A549 (cell line): ENCODE results near the gene APBA1. TPM values are rescaled to one million over a fixed set of nuclear protein-coding genes. Genes with fewer than 3 reads are reported as not detected.

Experiments used
- ATAC-seq, 2 experiments: fragments of 200-7000 bp in 1 of 2; fragments of >200 bp in 1 of 2; cut with Nextera tagmentation in 1 of 2; cut with Tn5 transposase in 1 of 2; 3 replicates each; pipeline versions ENCODE4 v1.8.0 to v1.9.1; 2018 to 2020; ENCODE audit warnings: mild to moderate bottlenecking in 1 of 2, moderate library complexity in 1 of 2
- CTCF ChIA-PET: fragments of 300-600 bp; sonication (Branson Sonifier 250); formaldehyde crosslinking; extraction: SDS; loops from one replicate; lab custom pipeline; 2021; ENCODE audit warnings: antibody characterized with exemption, inconsistent platforms; lab: Yijun Ruan, JAX
- POLR2A ChIA-PET: fragments of 350-600 bp; formaldehyde crosslinking; extraction: SDS; loops from one replicate; lab custom pipeline; 2021; ENCODE audit warnings: antibody characterized with exemption, inconsistent platforms; lab: Yijun Ruan, JAX
- DNase-seq, 2 experiments: peaks; one replicate each; pipeline versions ENCODE4 v3.0.0 to v3.0.0-alpha.2; 2011 to 2016; ENCODE audit warnings: low read depth in 1 of 2, low spot score in 1 of 2
- FAIRE-seq: peaks from 2 replicates; lab custom pipeline; 2011; peaks lifted over from hg19 to GRCh38; lab: Jason Lieb, UNC
- H3K27ac ChIP-seq, 2 experiments: fragments of >200 bp; sonication (Bioruptor Twin); formaldehyde crosslinking; 3 replicates each; pipeline ENCODE4 v1.5.1; 2016 to 2017
- H3K4me1 ChIP-seq: fragments of >200 bp; sonication (Bioruptor Twin); formaldehyde crosslinking; 3 replicates; pipeline ENCODE4 v1.6.1; 2016
- H3K4me2 ChIP-seq: fragments of >200 bp; sonication (Bioruptor Twin); formaldehyde crosslinking; 3 replicates; pipeline ENCODE4 v1.6.1; 2016
- H3K4me3 ChIP-seq: fragments of >200 bp; sonication (Bioruptor Twin); formaldehyde crosslinking; 3 replicates; pipeline ENCODE4 v1.5.1; 2016
- H3K9me3 ChIP-seq: fragments of >200 bp; sonication (Bioruptor Twin); formaldehyde crosslinking; 3 replicates; pipeline ENCODE4 v1.6.1; 2016
- CEBPB ChIP-seq, 2 experiments: fragments of >200 bp in 1 of 2; sonication (Bioruptor Twin) in 1 of 2; formaldehyde crosslinking in 1 of 2; IDR thresholded peaks; 2 replicates each; pipeline ENCODE4 v1.6.1; 2012 to 2016
- ESRRA ChIP-seq: fragments of 150-350 bp; IDR thresholded peaks from 2 replicates; pipeline ENCODE4 v1.6.1; 2014; ENCODE audit warnings: mild to moderate bottlenecking, low read length, borderline replicate concordance
- FOSL2 ChIP-seq, 2 experiments: fragments of 450-650 bp in 1 of 2; fragments of >200 bp in 1 of 2; sonication (Bioruptor Twin) in 1 of 2; formaldehyde crosslinking; IDR thresholded peaks; 2 replicates each; pipeline versions ENCODE4 v1.5.0 to v1.6.1; 2016 to 2020; ENCODE audit warnings: mild to moderate bottlenecking in 1 of 2, moderate library complexity in 1 of 2
- GATA3 ChIP-seq: IDR thresholded peaks from 2 replicates; pipeline ENCODE4 v1.6.1; 2012; ENCODE audit warnings: borderline replicate concordance
- HEYL ChIP-seq: fragments of 250-450 bp; sonication (Bioruptor Pico); IDR thresholded peaks from 2 replicates; pipeline ENCODE4 v1.8.0; 2021; ENCODE audit warnings: mild to moderate bottlenecking, moderate library complexity
- HOXB13 ChIP-seq: fragments of 250-450 bp; sonication (Bioruptor Pico); IDR thresholded peaks from 2 replicates; pipeline ENCODE4 v1.5.0; 2020; ENCODE audit warnings: low read depth, mild to moderate bottlenecking, moderate library complexity
- KDM1A ChIP-seq: fragments of 200-600 bp; sonication (generic); IDR thresholded peaks from 2 replicates; pipeline ENCODE4 v1.6.1; 2016; ENCODE audit warnings: low read depth, mild to moderate bottlenecking
- NPAS2 ChIP-seq: fragments of 250-450 bp; sonication (Bioruptor Pico); IDR thresholded peaks from 2 replicates; pipeline ENCODE4 v1.8.0; 2022; ENCODE audit warnings: mild to moderate bottlenecking, moderate library complexity, borderline replicate concordance
- POLR2A ChIP-seq: IDR thresholded peaks from 2 replicates; pipeline ENCODE4 v1.6.1; 2012; ENCODE audit warnings: mild to moderate bottlenecking, low read length
- RCOR1 ChIP-seq: fragments of 150-350 bp; IDR thresholded peaks from 2 replicates; pipeline ENCODE4 v1.6.1; 2014; ENCODE audit warnings: antibody characterized with exemption, low read length, low read depth
- RFX5 ChIP-seq: fragments of 450-650 bp; IDR thresholded peaks from 2 replicates; pipeline ENCODE4 v1.7.1; 2014; ENCODE audit warnings: antibody characterized with exemption, mild to moderate bottlenecking, moderate library complexity
- SREBF2 ChIP-seq: fragments of 450-650 bp; IDR thresholded peaks from 2 replicates; pipeline ENCODE4 v1.6.1; 2014; ENCODE audit warnings: mild to moderate bottlenecking, moderate library complexity
- TP53 ChIP-seq: fragments of 250-450 bp; sonication (Bioruptor Pico); IDR thresholded peaks from 2 replicates; pipeline ENCODE4 v1.5.0; 2021; ENCODE audit warnings: mild to moderate bottlenecking, moderate library complexity
- ZFP36 ChIP-seq: fragments of 450-650 bp; IDR thresholded peaks from 2 replicates; pipeline ENCODE4 v1.6.1; 2014; ENCODE audit warnings: borderline replicate concordance; ENCODE audit not compliant: partially characterized antibody
- ZNF302 ChIP-seq: fragments of 250-450 bp; sonication (Bioruptor Pico); IDR thresholded peaks from 2 replicates; pipeline ENCODE4 v1.9.0; 2021; ENCODE audit warnings: inconsistent platforms, mild to moderate bottlenecking, moderate library complexity
- ZSCAN20 ChIP-seq: fragments of 250-450 bp; sonication (Bioruptor Pico); IDR thresholded peaks from 2 replicates; pipeline ENCODE4 v1.8.0; 2022; ENCODE audit warnings: mild to moderate bottlenecking, moderate library complexity
- WGBS: methylation state at CpG from one replicate; pipeline ENCODE4 v1.1.6; 2017; ENCODE audit errors: missing lambda C conversion rate; 5-methylcytosine and 5-hydroxymethylcytosine counted together
- polyA plus RNA-seq, 4 experiments: library from polyadenylated mRNA; depleted of rRNA in 3 of 4; stranded (reverse); fragments of >200 nt; fragmentation: RNase III in 1 of 4; extraction: RNeasy Plus Mini Kit Qiagen cat#74134 plus additional on column Dnase treatment in 1 of 4; gene quantifications; 2 replicates in 3 of 4; 3 replicates in 1 of 4; pipeline ENCODE4 v1.2.3, GENCODE V29; 2011 to 2017
- TF ChIP-seq, protein P1 (sequence below): IDR thresholded peaks from 2 replicates; pipeline ENCODE4 v1.6.1; 2012; ENCODE audit warnings: low read depth, borderline replicate concordance
- TF ChIP-seq, protein P2 (sequence below): fragments of >200 bp; sonication (Bioruptor Twin); formaldehyde crosslinking; IDR thresholded peaks from 3 replicates; pipeline ENCODE4 v1.6.1; 2016
- TF ChIP-seq, protein P3 (sequence below): fragments of 200-600 bp; sonication (generic); IDR thresholded peaks from 2 replicates; pipeline ENCODE4 v1.6.1; 2016; ENCODE audit warnings: antibody characterized with exemption, mild to moderate bottlenecking, moderate library complexity
- TF ChIP-seq, protein P4 (sequence below): IDR thresholded peaks from 2 replicates; pipeline ENCODE4 v1.6.1; 2012
- TF ChIP-seq, protein P5 (sequence below): fragments of 250-450 bp; sonication (Bioruptor Pico); IDR thresholded peaks from 2 replicates; pipeline ENCODE4 v1.5.0; 2021; ENCODE audit warnings: mild to moderate bottlenecking, moderate library complexity, borderline replicate concordance
- TF ChIP-seq, protein P6 (sequence below): fragments of 150-350 bp; IDR thresholded peaks from 2 replicates; pipeline ENCODE4 v1.6.1; 2014; ENCODE audit warnings: low read depth, mild to moderate bottlenecking, low read length
- TF ChIP-seq, protein P7 (sequence below): IDR thresholded peaks from 2 replicates; pipeline ENCODE4 v1.6.1; 2012

APBA1 gene
- polyA plus RNA-seq, 2 of the 4 experiments (the other 2 are of a cell fraction): 0.22 to 1.6 TPM

DNA sequence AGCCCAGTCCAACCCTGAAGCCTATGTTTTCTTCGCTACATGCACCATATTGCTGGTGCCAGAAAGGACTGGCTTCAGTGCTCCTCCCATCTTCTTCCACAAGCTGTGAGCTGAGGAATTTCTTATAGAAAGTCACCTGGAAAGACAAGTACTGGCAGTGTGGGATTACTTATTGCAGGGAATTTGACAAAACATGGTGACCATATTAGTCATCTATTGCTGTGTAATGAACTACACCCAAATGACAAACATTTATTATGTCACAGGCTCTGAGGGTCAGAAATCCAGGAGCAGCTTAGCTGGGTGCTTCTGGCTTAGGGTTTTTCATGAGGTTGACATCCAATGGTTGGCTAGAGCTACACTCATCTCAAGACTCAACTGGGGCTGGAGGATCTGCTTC lies 271.7 kb downstream of the APBA1 start:
- H3K4me2 ChIP-seq: no peak overlapping the region
- no peaks in the 10 kb centered on the region for H3K9me3 ChIP-seq
- no peak overlapping the region for H3K4me3 ChIP-seq
- ATAC-seq (no peak), DNase-seq (no peak), FAIRE-seq (no peak)
- 20% methylated on average over 1 of the region's 1 CpG for WGBS
- TF ChIP-seq SREBF2: no peak
- no peak for TF ChIP-seq FOSL2 (IDR thresholded peaks at IDR 0.05)
- TF ChIP-seq FOSL2 (CRISPR knock-in tag; IDR thresholded peaks at IDR 0.05): no peak
- TF ChIP-seq, protein P1, sequence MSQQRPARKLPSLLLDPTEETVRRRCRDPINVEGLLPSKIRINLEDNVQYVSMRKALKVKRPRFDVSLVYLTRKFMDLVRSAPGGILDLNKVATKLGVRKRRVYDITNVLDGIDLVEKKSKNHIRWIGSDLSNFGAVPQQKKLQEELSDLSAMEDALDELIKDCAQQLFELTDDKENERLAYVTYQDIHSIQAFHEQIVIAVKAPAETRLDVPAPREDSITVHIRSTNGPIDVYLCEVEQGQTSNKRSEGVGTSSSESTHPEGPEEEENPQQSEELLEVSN: no peak
- TF ChIP-seq, protein P2, sequence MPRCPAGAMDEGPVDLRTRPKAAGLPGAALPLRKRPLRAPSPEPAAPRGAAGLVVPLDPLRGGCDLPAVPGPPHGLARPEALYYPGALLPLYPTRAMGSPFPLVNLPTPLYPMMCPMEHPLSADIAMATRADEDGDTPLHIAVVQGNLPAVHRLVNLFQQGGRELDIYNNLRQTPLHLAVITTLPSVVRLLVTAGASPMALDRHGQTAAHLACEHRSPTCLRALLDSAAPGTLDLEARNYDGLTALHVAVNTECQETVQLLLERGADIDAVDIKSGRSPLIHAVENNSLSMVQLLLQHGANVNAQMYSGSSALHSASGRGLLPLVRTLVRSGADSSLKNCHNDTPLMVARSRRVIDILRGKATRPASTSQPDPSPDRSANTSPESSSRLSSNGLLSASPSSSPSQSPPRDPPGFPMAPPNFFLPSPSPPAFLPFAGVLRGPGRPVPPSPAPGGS: no peak
- TF ChIP-seq ESRRA: no peak
- TF ChIP-seq ZNF302 (CRISPR knock-in tag): no peak
- TF ChIP-seq ZSCAN20 (CRISPR knock-in tag): no peak
- TF ChIP-seq, protein P3, sequence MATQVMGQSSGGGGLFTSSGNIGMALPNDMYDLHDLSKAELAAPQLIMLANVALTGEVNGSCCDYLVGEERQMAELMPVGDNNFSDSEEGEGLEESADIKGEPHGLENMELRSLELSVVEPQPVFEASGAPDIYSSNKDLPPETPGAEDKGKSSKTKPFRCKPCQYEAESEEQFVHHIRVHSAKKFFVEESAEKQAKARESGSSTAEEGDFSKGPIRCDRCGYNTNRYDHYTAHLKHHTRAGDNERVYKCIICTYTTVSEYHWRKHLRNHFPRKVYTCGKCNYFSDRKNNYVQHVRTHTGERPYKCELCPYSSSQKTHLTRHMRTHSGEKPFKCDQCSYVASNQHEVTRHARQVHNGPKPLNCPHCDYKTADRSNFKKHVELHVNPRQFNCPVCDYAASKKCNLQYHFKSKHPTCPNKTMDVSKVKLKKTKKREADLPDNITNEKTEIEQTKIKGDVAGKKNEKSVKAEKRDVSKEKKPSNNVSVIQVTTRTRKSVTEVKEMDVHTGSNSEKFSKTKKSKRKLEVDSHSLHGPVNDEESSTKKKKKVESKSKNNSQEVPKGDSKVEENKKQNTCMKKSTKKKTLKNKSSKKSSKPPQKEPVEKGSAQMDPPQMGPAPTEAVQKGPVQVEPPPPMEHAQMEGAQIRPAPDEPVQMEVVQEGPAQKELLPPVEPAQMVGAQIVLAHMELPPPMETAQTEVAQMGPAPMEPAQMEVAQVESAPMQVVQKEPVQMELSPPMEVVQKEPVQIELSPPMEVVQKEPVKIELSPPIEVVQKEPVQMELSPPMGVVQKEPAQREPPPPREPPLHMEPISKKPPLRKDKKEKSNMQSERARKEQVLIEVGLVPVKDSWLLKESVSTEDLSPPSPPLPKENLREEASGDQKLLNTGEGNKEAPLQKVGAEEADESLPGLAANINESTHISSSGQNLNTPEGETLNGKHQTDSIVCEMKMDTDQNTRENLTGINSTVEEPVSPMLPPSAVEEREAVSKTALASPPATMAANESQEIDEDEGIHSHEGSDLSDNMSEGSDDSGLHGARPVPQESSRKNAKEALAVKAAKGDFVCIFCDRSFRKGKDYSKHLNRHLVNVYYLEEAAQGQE: no peak
- TF ChIP-seq RCOR1: no peak
- no peak for TF ChIP-seq POLR2A
- TF ChIP-seq, protein P4, sequence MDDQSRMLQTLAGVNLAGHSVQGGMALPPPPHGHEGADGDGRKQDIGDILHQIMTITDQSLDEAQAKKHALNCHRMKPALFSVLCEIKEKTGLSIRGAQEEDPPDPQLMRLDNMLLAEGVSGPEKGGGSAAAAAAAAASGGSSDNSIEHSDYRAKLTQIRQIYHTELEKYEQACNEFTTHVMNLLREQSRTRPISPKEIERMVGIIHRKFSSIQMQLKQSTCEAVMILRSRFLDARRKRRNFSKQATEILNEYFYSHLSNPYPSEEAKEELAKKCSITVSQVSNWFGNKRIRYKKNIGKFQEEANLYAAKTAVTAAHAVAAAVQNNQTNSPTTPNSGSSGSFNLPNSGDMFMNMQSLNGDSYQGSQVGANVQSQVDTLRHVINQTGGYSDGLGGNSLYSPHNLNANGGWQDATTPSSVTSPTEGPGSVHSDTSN: no peak
- TF ChIP-seq, protein P5, sequence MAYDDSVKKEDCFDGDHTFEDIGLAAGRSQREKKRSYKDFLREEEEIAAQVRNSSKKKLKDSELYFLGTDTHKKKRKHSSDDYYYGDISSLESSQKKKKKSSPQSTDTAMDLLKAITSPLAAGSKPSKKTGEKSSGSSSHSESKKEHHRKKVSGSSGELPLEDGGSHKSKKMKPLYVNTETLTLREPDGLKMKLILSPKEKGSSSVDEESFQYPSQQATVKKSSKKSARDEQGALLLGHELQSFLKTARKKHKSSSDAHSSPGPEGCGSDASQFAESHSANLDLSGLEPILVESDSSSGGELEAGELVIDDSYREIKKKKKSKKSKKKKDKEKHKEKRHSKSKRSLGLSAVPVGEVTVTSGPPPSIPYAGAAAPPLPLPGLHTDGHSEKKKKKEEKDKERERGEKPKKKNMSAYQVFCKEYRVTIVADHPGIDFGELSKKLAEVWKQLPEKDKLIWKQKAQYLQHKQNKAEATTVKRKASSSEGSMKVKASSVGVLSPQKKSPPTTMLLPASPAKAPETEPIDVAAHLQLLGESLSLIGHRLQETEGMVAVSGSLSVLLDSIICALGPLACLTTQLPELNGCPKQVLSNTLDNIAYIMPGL (CRISPR knock-in tag): no peak
- TF ChIP-seq GATA3: no peak
- TF ChIP-seq CEBPB (IDR thresholded peaks at IDR 0.05): no peak
- no peak for TF ChIP-seq TP53
- TF ChIP-seq NPAS2: no peak
- ChIA-PET CTCF (interaction anchor here (0.9 kb wide), 1 partner anchor 13 kb away, joined by 3 read pairs; no protein-coding TSS in a partner anchor), POLR2A (no interaction called here)
- H3K27ac ChIP-seq: no peak overlapping the region
- no peaks in the 10 kb centered on the region for H3K4me1 ChIP-seq

DNA sequence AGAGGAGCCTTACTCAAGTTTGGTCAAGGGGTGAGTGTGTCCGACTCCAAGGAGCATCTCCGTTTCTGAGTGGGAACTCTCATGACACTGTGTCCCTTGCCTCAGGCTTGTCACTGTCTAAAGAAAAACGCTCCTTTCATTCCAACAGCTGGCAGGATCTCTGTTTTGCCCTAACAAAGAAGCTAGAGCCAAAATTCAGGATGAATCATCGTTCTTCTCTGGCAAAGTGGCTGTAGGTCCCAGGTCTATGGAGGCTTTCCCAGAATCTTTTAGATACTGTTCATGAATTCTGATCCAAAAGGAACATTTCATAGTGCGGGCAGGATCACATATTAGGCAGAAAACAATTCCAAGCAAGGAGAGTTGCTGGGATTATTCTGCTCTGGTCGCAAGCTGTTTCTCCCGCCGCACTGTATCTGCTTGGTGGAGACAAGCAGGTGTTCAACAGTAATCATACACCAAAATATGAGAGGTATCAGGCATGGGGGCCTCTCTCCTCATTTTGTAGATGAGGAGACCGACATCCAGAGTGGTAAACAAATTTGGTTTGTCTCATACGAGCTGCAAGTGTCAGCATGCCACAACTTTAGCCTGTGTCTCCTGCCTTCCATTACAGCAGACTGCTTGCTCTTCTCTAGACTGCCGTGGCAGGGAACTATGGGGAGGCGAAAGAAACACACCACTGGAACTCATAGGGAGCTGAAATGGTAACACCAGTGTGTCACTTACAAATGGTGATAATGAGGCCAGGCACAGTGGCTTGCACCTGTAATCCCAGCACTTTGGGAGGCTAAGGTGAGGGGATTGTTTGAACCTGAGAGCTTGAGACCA lies 274.6 kb downstream of the APBA1 start:
- H3K4me2 ChIP-seq: no peak overlapping the region
- no peaks in the 10 kb centered on the region for H3K4me1 ChIP-seq
- CTCF ChIA-PET: interaction anchor here (1.9 kb wide), 1 partner anchor 24 kb away, joined by 8 read pairs; no protein-coding TSS in a partner anchor
- DNase-seq: no peak
- POLR2A ChIA-PET: no interaction called here
- 42% methylated on average over 12 of the region's 12 CpGs for WGBS
- no peaks in the 10 kb centered on the region for H3K9me3 ChIP-seq
- no peak for ATAC-seq
- FAIRE-seq: no peak
- no peak overlapping the region for H3K27ac ChIP-seq
- TF ChIP-seq, protein P6, sequence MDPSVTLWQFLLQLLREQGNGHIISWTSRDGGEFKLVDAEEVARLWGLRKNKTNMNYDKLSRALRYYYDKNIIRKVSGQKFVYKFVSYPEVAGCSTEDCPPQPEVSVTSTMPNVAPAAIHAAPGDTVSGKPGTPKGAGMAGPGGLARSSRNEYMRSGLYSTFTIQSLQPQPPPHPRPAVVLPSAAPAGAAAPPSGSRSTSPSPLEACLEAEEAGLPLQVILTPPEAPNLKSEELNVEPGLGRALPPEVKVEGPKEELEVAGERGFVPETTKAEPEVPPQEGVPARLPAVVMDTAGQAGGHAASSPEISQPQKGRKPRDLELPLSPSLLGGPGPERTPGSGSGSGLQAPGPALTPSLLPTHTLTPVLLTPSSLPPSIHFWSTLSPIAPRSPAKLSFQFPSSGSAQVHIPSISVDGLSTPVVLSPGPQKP: no peak
- no peak for TF ChIP-seq HEYL (CRISPR knock-in tag)
- no peak for TF ChIP-seq ZFP36
- TF ChIP-seq, protein P7, sequence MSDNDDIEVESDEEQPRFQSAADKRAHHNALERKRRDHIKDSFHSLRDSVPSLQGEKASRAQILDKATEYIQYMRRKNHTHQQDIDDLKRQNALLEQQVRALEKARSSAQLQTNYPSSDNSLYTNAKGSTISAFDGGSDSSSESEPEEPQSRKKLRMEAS: no peak
- TF ChIP-seq RFX5: no peak
- TF ChIP-seq HOXB13 (CRISPR knock-in tag): no peak
- no peak for TF ChIP-seq GATA3
- TF ChIP-seq KDM1A: no peak
- no peak overlapping the region for H3K4me3 ChIP-seq
